GM12892 (cell line): Measurements from ENCODE around the gene NAP1L4.

ENCODE experiments used
- POLR2A ChIP-seq: IDR thresholded peaks from 2 replicates; pipeline ENCODE4 v1.6.1; 2011; ENCODE audit warnings: low read depth, low read length, control low read depth
- POLR2AphosphoS5 ChIP-seq: IDR thresholded peaks from 2 replicates; pipeline ENCODE4 v1.6.1; 2011; ENCODE audit warnings: low read depth, low read length, control low read depth
- TAF1 ChIP-seq: IDR thresholded peaks from 2 replicates; pipeline ENCODE4 v1.6.1; 2011; ENCODE audit warnings: low read depth, mild to moderate bottlenecking, control low read depth, low read length, borderline replicate concordance

DNA sequence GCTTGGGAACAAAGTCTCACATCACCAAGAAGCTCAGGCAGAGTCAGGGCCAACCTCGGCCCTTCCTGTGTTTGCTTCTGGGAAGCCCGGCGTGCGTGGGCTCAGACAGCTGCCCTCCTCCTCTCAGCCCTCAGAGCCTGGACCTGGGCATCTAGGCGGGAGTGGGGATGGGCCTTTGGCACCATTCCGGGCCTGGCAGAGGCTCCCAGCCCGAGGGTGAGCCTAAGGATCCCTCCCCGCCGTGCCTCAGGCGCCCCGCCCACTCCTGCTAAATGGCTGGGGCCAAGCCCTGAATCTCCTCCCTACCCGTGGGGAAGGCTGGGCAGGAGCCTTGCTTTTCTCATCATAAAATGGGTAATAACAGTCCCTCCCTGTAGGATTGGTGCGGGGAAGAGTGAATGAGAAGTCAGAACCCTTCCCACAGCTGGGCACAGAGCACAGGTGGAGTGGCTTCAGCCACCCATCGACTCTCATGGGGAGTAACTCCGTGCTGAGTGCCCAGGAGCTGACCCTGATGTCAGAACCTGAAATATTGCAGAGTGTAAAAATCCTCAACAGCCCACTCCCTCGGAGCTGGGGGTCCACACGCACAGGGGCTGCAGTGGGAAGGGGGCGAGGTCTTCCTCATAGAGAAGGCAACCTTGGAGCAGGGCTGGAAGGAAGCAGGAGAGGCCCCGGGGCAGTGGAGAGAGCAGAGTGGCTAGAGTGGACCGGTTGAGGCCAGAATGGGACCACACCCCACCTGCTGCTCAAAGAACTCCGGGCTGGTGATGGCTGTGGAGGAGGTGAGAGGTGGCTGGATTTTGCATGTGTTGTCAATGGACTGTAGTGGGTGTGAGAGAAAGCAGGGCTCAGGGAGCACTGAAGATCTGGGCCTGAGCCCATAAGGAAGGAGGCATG, 87.7 kb downstream of the NAP1L4 start:
- TF ChIP-seq TAF1 (no peak), POLR2A (no peak), POLR2AphosphoS5 (no peak)
